HG03108 (cell line): ENCODE measurements around the gene CRTC1.

ENCODE experiments used
- ATAC-seq: cut with Tn5 transposase; IDR thresholded peaks from one replicate; pipeline ENCODE4 v1.9.1; 2021; ENCODE audit warnings: moderate library complexity; ENCODE audit not compliant: unreplicated experiment

Gene CRTC1

DNA sequence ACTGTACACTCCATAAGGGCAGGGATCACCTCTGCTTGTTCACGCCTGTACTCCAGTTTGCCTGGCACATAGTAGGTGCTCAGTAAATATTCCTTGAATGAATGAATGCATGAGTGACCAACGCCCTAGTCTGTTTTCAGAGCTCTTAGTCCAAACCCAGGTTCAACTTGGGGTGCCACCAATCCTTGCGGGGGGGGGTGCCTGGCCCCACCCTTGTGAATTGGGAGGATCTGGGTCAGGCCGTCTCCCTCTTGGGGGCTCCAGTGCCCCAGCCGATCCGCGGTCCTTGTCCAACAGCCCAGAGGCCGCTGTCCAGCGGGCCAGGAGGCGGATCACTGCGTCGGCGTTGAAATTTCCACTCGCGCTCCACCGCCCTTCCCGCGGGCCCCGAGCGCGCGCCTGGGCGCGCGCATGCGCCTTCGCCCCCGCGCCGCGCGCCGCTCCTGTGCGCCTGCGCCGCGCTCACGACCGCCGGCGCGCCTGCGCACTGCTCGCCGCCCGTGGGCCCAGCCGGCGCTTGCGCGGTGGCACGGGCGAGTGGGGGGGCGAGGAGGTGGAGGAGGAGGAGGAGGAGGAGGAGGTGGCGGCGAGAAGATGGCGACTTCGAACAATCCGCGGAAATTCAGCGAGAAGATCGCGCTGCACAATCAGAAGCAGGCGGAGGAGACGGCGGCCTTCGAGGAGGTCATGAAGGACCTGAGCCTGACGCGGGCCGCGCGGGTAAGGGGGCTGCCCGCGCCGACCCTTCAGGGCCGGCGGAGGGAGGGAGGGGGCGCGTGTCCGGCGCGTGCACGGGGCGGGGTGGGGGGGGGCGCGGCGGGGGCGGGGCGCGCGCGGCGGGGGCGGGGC, at the start of gene CRTC1:
TSS of gene CRTC1 (plus strand) at position 572 of the 849 bp plus-strand sequence. CDS start at position 595, 23 bp downstream.
- peak; percentile 63 for ATAC-seq

DNA sequence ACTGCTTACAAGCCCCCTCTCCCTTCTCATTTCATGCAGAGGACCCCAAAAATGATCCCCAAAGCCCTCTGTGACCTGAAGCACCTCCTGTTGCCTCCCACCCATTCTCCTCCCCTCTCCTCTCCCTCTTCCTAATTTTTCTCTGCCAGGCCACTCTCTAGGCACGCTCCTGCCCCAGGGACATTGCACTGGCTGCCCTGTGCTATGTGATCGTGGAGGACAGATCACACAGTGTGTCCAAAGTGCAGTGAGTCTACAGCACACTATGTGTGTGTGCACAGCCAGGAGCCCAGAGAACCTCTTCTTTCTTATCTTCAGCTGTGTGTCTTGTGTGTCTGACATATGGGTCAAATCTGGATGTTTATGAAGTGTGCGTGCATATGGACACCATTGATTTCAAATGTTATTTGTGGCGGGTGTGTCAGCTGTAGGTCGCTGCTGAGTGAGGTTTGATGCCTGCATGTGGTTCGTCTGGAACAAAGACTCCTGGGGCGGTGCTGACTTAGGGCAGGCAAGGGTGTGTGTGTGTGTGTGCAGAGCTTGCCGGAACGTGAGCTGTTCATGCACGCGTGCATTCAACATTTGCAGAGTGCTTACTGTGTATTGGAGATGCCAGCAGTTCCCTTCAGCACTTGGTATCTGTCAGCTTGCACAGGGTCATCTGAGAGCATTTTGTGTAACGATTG, 48.7 kb upstream of the CRTC1 start:
- no peak for ATAC-seq

- ATAC-seq, result no peak
These were observed 47.7 kb upstream of the CRTC1 start for GRCh38 chr19:18635831-18636182.

DNA sequence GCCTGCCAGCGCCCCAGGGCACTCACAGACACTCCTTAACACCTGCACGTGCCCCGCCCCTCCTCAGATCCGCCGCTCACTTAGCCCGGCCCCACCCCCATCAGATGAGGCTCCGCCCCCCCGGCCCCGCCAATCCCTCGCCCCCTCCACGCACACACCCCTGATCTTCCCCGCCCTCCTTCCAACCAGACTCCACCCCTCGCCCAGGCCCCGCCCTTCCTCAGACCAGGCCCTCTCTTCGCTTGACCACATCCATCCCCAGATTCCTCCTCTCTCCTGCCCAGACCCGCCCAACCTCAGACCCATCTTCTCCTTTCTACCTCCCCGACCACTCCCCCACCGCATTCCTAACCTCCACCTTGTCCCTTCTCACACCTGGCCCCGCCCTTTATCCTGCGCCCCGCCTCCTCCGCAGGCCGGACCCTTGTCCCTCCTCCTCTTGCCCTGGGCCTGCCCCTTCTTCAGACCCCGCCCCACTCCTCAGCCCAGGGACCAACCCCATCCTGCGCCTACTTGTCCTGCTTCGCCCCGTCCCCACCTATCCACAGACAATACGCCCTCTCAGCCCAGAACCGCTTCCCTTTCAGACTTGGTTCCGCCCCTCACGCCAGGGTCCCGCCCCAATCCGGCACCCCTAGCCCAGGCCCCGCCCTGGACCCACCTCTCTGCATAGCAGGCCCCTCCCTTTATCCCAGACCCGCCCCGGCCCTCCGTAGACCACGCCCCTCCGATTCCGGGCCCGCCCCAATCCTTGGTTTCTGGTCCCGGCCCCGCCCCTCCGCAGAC, 47.1 kb upstream of the CRTC1 start:
- ATAC-seq, result peak; percentile 88

DNA sequence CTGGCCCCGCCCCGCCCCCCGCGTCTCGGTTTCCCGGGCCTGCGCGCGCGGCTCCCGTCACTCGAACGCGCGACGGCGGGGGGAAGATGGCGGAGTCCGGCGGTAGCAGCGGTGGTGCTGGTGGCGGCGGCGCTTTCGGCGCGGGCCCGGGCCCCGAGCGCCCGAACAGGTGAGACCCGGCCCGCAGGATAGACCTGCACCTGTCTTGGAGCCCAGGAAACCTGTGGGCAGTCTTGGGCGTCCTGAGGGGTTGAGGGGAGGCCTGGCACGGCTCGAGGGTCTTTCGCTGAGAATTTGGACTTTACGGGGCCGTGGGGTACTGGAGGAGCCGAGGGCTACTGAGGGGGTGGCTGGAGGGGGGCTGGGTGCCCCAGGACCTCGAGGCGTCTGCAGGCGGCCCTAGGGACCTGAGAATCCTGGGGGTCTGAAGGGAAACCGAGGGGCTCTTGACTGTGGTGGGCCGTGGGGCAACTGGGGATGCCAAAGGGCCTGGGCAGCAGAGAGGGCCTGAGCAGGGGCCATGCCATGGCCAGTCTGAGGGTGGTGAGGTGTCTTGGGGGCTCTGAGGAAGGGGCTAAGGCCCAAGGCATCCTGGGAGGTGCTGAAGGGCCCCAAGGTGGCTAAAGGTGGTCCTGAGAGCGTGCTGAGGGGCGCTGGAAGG, 46.4 kb upstream of the CRTC1 start, which contains the start of gene KLHL26:
TSS of gene KLHL26 (plus strand) at position 60 of the 661 bp plus-strand sequence. CDS start at position 87, 27 bp downstream.
- no peak for ATAC-seq

- ATAC-seq, result no peak
These were observed 45.5 kb upstream of the CRTC1 start for GRCh38 chr19:18637673-18638630.

DNA sequence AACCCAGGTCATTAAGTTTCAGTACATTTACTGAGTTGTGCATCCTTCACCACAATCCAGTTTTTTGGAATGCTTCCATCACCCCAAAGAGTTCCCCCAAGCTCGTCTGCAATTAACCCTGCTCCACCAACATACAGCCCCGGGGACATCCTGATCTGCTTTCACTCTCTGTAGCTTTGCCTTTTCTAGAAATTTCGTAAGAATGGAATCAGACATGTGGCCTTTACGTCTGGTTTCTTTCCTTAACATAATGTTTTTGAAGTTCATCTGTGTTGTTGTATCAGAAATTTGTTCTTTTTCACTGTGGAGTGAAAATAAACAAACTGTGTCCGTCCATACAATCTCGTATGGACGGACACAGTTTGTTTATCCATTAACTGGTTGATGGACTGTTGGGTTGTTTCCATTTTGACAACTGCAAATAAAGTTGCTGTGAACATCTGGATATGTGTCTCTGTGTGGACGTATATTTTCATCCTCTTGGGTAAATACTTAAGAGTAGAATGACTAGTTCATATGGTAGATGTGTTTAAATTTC, 43.7 kb upstream of the CRTC1 start:
- ATAC-seq, result no peak

DNA sequence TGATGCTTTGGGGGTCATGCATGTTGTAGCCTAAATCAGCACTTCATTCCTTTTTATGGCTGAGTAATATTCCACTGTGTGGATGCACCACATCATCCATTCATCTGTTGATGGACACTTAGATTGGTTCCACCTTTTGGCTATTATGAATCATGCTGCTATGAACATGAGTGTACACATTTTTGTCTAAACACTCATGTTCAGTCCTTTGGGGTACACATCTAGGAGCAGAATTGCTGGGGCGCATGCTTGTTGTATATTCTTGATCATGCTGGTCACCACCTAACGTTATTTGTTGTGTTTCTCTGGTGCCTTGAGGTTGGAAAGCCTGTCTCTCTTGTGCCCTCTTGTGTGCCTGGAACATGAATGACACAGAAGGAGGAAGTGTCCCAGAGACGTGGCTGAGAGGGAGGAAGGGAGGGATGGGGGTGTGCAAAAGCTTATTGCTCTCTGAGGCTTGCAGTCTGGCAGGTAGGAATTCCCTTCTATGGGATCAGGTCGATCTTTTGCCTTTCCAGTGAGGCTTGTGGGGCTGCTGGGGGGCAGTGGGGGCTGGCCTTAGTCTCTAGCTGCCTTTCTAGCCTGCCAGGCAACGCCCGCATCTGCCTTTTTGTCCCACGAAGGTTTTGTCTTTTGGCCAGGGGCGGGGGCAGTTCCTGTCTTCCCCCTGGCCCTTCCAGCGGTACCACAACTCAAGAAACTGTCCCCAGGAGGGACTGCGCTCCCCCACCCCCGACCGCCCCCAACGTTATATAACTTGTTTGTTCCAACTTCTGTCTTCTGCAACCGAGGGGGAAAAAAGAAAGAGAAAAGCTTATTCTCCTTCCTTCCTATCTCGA, 39.1 kb upstream of the CRTC1 start:
- ATAC-seq, result no peak

DNA sequence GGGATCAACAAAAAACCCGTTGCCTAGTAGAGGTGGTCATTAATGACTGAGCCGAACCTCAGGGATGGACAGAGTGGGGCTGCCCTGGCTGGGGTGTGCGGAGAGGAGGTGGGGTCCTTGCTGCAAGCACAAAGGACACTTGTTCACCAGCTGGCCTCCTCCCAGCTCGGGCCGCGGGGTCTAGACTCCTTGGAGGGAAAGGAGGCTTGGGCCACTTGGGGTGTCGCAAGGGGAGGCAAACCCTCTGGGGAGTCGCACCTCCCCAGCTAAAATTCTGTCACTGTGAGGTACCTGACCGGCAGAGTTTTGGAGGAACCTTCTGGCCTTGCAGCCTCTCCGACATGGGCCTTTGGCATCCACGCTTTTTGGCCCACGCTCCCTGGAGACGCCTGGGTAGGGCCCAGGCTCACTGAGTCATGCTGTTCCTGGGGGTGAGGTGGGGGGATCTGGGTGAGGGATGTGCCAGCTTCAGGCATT, 38.4 kb upstream of the CRTC1 start:
- ATAC-seq, result no peak

GRCh38 chr19:18646535-18647370, 36.7 kb upstream of the CRTC1 start:
- no peak for ATAC-seq

- no peak for ATAC-seq
These were observed 36.1 kb upstream of the CRTC1 start for GRCh38 chr19:18647371-18647767.

DNA sequence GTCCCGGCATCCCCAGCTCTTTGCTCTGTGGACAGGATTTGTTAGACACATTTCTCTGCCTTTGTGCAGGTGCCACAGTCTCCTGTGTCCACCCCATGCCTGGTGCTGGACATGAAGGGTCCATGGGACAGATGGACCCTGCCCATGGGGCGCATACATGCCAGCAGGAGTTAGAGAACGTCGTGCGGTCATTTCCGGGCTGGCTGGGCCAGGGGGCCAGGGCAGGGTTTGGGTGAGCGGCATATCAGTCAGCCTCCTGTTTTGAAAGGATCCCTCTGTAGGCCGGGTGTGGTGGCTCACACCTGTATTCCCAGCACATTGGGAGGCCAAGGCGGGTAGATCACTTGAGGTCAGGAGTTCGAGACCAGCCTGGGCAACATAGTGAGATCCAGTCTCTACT, 35.7 kb upstream of the CRTC1 start:
- no peak for ATAC-seq

DNA sequence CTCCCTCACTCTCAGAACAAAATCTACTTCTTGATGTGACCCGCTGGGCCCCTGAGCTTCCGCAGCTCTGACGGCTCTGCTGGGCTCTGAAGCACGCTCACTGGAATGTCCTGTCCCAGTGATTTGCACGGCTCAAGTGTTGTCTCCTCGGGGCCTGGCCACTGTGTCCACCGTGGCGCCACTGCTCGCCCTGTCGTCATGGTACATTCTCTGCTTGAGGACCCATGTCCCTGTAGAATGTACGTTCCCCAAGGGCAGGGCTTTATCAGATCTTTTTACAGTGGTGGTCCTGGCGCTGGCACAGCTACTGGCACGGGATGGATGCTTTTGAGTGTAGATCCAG, 34.5 kb upstream of the CRTC1 start:
- no peak for ATAC-seq

GRCh38 chr19:18649371-18650020, 34.0 kb upstream of the CRTC1 start:
- peak; percentile 47 for ATAC-seq

DNA sequence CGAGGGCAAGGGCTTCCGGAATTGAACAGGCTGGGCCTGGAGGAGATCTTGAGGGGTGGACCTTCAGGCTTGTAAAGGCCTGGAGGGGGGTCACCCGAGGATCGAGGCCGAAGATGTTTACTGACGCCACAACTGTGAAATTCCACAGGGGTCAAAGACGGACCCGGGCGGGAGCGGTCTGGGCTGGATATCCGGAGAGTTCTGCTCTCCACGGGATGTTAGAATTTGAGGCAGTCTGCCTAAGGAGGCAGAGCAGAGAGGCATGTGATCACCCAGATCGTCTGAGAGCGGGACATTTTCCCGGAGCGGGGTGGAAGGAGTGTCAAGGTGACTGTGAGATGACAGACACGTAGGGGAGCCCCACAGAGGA, 33.5 kb upstream of the CRTC1 start:
- ATAC-seq, result no peak

GRCh38 chr19:18650468-18651041, 32.9 kb upstream of the CRTC1 start:
- no peak for ATAC-seq

DNA sequence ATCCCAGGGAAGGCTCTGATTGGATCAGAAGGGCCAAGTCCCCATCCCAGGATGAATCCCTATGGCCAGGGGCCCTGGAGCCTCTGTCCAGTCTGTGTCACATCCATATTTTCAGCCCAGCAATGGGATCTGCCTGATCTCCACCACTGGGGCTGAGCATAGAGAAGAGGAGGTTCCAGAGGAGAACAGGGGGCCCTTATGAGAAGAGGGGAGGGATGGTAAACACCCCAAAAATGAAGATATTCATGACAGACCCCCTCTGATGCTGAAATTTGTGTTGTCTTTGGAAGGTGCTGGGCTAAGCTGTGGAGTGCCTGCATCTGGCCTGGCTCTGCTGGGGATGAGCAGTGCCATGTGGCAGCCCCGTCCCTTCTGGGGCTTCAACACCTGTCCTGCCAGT, 32.2 kb upstream of the CRTC1 start:
- no peak for ATAC-seq
